HG03060 (cell line): Measurements from ENCODE around the gene ZNF736.
"Not testable (repeated sequence)": the region's sequence is repeated elsewhere in the genome, so short reads cannot be mapped to it uniquely, and the experiment has no call there.

Source experiments
- ATAC-seq: cut with Tn5 transposase; IDR thresholded peaks from one replicate; pipeline ENCODE4 v1.9.1; 2021; ENCODE audit warnings: low read depth, moderate number of reproducible peaks; ENCODE audit not compliant: unreplicated experiment

Gene ZNF736

GRCh38 chr7:64313740-64314491, at the start of gene ZNF736:
Gene ZNF736 (plus strand): TSS chr7:64313961. CDS start chr7:64314151, 190 bp downstream.
- peak; percentile 100 for ATAC-seq

GRCh38 chr7:64266341-64266919, 47.3 kb upstream of the ZNF736 start:
- ATAC-seq = no peak

- no peak for ATAC-seq
These were observed 36.1 kb upstream of the ZNF736 start for GRCh38 chr7:64277630-64278029.

GRCh38 chr7:64294701-64295420, 18.9 kb upstream of the ZNF736 start:
- ATAC-seq = no peak

- not testable (repeated sequence) for ATAC-seq
These were observed 16.3 kb upstream of the ZNF736 start for GRCh38 chr7:64297418-64297817.

GRCh38 chr7:64300641-64301405, 12.9 kb upstream of the ZNF736 start:
- ATAC-seq = no peak

- peak; percentile 97 for ATAC-seq
These were observed 6.3 kb upstream of the ZNF736 start for GRCh38 chr7:64307254-64308015.

GRCh38 chr7:64308016-64308270, 5.8 kb upstream of the ZNF736 start:
- no peak for ATAC-seq

- no peak for ATAC-seq
These were observed 3.3 kb upstream of the ZNF736 start for GRCh38 chr7:64310426-64310825.

- ATAC-seq = no peak
These were observed 935 bp upstream of the ZNF736 start for GRCh38 chr7:64312826-64313225.

- no peak for ATAC-seq
These were observed 805 bp downstream of the ZNF736 start for GRCh38 chr7:64314566-64314965.

GRCh38 chr7:64316031-64316742, 2.4 kb downstream of the ZNF736 start:
- ATAC-seq = not testable (repeated sequence)

- no peak for ATAC-seq
These were observed 7.1 kb downstream of the ZNF736 start for GRCh38 chr7:64320547-64321513.

- not testable (repeated sequence) for ATAC-seq
These were observed 10.4 kb downstream of the ZNF736 start for GRCh38 chr7:64324166-64324565.

- ATAC-seq = not testable (repeated sequence)
These were observed 35.0 kb downstream of the ZNF736 start for GRCh38 chr7:64348713-64349210.

- ATAC-seq = no peak
These were observed 45.8 kb downstream of the ZNF736 start for GRCh38 chr7:64359543-64359942.

GRCh38 chr7:64371116-64371515, 57.4 kb downstream of the ZNF736 start:
- no peak for ATAC-seq

- ATAC-seq = no peak
These were observed 59.3 kb downstream of the ZNF736 start for GRCh38 chr7:64373017-64373416.
